Neural cell (in vitro differentiated cells): ENCODE data around the gene CBX6. TPM values are rescaled to one million over a fixed set of nuclear protein-coding genes. Genes with fewer than 3 reads are reported as not detected.

Experiments
- H2AFZ ChIP-seq: fragments of 200-600, 300-800 bp; sonication (generic), shearing (Covaris generic); 2 replicates; pipeline ENCODE4 v1.6.0; 2014; ENCODE audit warnings: low read depth, mild to moderate bottlenecking, antibody characterized with exemption, low read length, moderate library complexity
- H3F3A ChIP-seq: fragments of 200-600 bp; shearing (Covaris generic); 2 replicates; pipeline ENCODE4 v1.6.1; 2016; ENCODE audit warnings: mild to moderate bottlenecking, moderate library complexity, mixed read lengths, antibody characterized with exemption, low read length; ENCODE audit not compliant: insufficient read depth, poor library complexity, severe bottlenecking
- H3K27ac ChIP-seq: fragments of 200-600, 300-800 bp; sonication (generic), shearing (Covaris generic); 2 replicates; pipeline ENCODE4 v1.5.1; 2014; ENCODE audit warnings: mild to moderate bottlenecking, low read length, moderate library complexity
- H3K27me3 ChIP-seq: fragments of 300-800, 200-600 bp; sonication (generic), shearing (Covaris generic); 2 replicates; pipeline ENCODE4 v1.6.0; 2014; ENCODE audit warnings: mild to moderate bottlenecking, low read depth, low read length, moderate library complexity; ENCODE audit not compliant: insufficient read depth
- H3K36me3 ChIP-seq: fragments of 300-800, 200-600 bp; sonication (generic), shearing (Covaris generic); 2 replicates; pipeline ENCODE4 v1.5.1; 2014; ENCODE audit warnings: mild to moderate bottlenecking, antibody characterized with exemption, low read length, moderate library complexity; ENCODE audit not compliant: insufficient read depth
- H3K4me2 ChIP-seq: fragments of 300-800, 200-600 bp; sonication (generic), shearing (Covaris generic); 2 replicates; pipeline ENCODE4 v1.6.0; 2014; ENCODE audit warnings: mild to moderate bottlenecking, low read length
- H3K4me3 ChIP-seq: fragments of 300-800, 200-600 bp; sonication (generic), shearing (Covaris generic); 2 replicates; pipeline ENCODE4 v1.5.1; 2014; ENCODE audit warnings: mild to moderate bottlenecking, low read length, moderate library complexity
- H3K79me2 ChIP-seq: fragments of 200-600 bp; shearing (Covaris generic); replicated peaks from 2 replicates; pipeline ENCODE4 v1.6.0; 2014; ENCODE audit warnings: mild to moderate bottlenecking, low read length, moderate library complexity; ENCODE audit not compliant: insufficient read depth
- H3K9ac ChIP-seq: fragments of 300-800, 200-600 bp; sonication (generic), shearing (Covaris generic); 2 replicates; pipeline ENCODE4 v1.6.1; 2016; ENCODE audit warnings: mild to moderate bottlenecking, low read length, mixed read lengths
- H3K9me2 ChIP-seq: fragments of 200-600 bp; shearing (Covaris generic); 2 replicates; pipeline ENCODE4 v1.6.1; 2016; ENCODE audit warnings: mild to moderate bottlenecking, low read length, mixed read lengths; ENCODE audit not compliant: insufficient read depth
- H3K9me3 ChIP-seq: fragments of 200-600, 300-800 bp; sonication (generic), shearing (Covaris generic); 2 replicates; pipeline ENCODE4 v1.6.1; 2016; ENCODE audit warnings: mild to moderate bottlenecking, mixed run types, low read length, moderate library complexity, mixed read lengths
- H4K20me1 ChIP-seq: fragments of 200-600 bp; shearing (Covaris generic); 2 replicates; pipeline ENCODE4 v1.6.1; 2016; ENCODE audit warnings: mild to moderate bottlenecking, mixed run types; ENCODE audit not compliant: insufficient read depth
- CTCF ChIP-seq: fragments of 450-650 bp; IDR thresholded peaks from 2 replicates; pipeline ENCODE4 v1.5.1; 2014; ENCODE audit warnings: antibody characterized with exemption, mild to moderate bottlenecking, moderate library complexity; ENCODE audit not compliant: poor library complexity, severe bottlenecking
- EP300 ChIP-seq: fragments of 450-650 bp; conservative IDR thresholded peaks from 2 replicates; pipeline ENCODE4 v1.6.1; 2014; ENCODE audit warnings: antibody characterized with exemption, mild to moderate bottlenecking, moderate library complexity; ENCODE audit not compliant: poor library complexity, severe bottlenecking
- EZH2 ChIP-seq: fragments of 200-600, 300-800 bp; shearing (Covaris generic), sonication (generic); IDR thresholded peaks from 2 replicates; pipeline ENCODE4 v1.6.1; 2014; ENCODE audit warnings: antibody characterized with exemption, low read length, borderline replicate concordance, mild to moderate bottlenecking; ENCODE audit not compliant: insufficient read depth, poor library complexity, severe bottlenecking
- MXI1 ChIP-seq: fragments of 450-650 bp; conservative IDR thresholded peaks from 2 replicates; pipeline ENCODE4 v1.6.1; 2014; ENCODE audit warnings: antibody characterized with exemption, mild to moderate bottlenecking; ENCODE audit not compliant: poor library complexity, severe bottlenecking
- POLR2AphosphoS5 ChIP-seq: IDR thresholded peaks from 2 replicates; pipeline ENCODE4 v1.6.1; 2012
- RAD21 ChIP-seq: fragments of 450-650 bp; conservative IDR thresholded peaks from 2 replicates; pipeline ENCODE4 v1.6.1; 2014; ENCODE audit warnings: antibody characterized with exemption, mild to moderate bottlenecking, moderate library complexity
- REST ChIP-seq: IDR thresholded peaks from 2 replicates; pipeline ENCODE4 v1.6.1; 2012; ENCODE audit warnings: borderline replicate concordance
- SMC3 ChIP-seq: fragments of 450-650 bp; conservative IDR thresholded peaks from 2 replicates; pipeline ENCODE4 v1.6.1; 2014; ENCODE audit warnings: antibody characterized with exemption, mild to moderate bottlenecking, moderate library complexity; ENCODE audit not compliant: poor library complexity
- TAF1 ChIP-seq: IDR thresholded peaks from 2 replicates; pipeline ENCODE4 v1.6.1; 2012; ENCODE audit warnings: low read depth
- polyA plus RNA-seq: library from polyadenylated mRNA; depleted of rRNA; stranded (reverse); fragments of >200 nt; gene quantifications from 2 replicates; pipeline ENCODE4 v1.2.3, GENCODE V29; 2014

CBX6 gene
- polyA plus RNA-seq, 1 donor from 2014 or later: 13.0 TPM

- H3K9me2 ChIP-seq: no peaks in the 10 kb centered on the region
- peak overlapping the region; percentile 84 for H3K9ac ChIP-seq
- no peaks in the 10 kb centered on the region for H3F3A ChIP-seq
- no peaks in the 10 kb centered on the region for H3K9me3 ChIP-seq
- H3K36me3 ChIP-seq: no peaks in the 10 kb centered on the region
- H4K20me1 ChIP-seq: peaks cover 17% of the 10 kb centered on the region
- no peaks in the 10 kb centered on the region for H3K27me3 ChIP-seq
- TF ChIP-seq CTCF (peak; percentile 93), EZH2 (no peak), POLR2AphosphoS5 (no peak), REST (no peak), EP300 (no peak), MXI1 (no peak), TAF1 (no peak), SMC3 (peak; percentile 82), RAD21 (peak; percentile 90)
- peak overlapping the region; percentile 94 for H3K4me3 ChIP-seq
- H3K4me2 ChIP-seq: peak overlapping the region; percentile 97
- no peak overlapping the region for H2AFZ ChIP-seq
- no peak overlapping the region for H3K27ac ChIP-seq
- peaks cover 25% of the 10 kb centered on the region for H3K79me2 ChIP-seq
Measured at GRCh38 chr22:38870312-38870741, 1.7 kb downstream of the CBX6 start.

- H3K36me3 ChIP-seq: no peaks in the 10 kb centered on the region
Measured at GRCh38 chr22:38869663-38870062, 2.4 kb downstream of the CBX6 start.

More at GRCh38 chr22:38869663-38870062, 2.4 kb downstream of the CBX6 start:
- H3K27me3 ChIP-seq: no peaks in the 10 kb centered on the region
- peaks cover 25% of the 10 kb centered on the region for H3K79me2 ChIP-seq
- H3K27ac ChIP-seq: no peak overlapping the region
- peak overlapping the region; percentile 20 for H3K9ac ChIP-seq
- H3K4me3 ChIP-seq: peak overlapping the region; percentile 94
- H3K4me2 ChIP-seq: no peak overlapping the region
- H3F3A ChIP-seq: no peaks in the 10 kb centered on the region
- H2AFZ ChIP-seq: no peak overlapping the region
- no peaks in the 10 kb centered on the region for H3K9me3 ChIP-seq
- TF ChIP-seq EP300 (no peak), TAF1 (no peak), POLR2AphosphoS5 (no peak), MXI1 (no peak), RAD21 (no peak), SMC3 (no peak)
- peaks cover 20% of the 10 kb centered on the region for H4K20me1 ChIP-seq
- no peaks in the 10 kb centered on the region for H3K9me2 ChIP-seq
